ENCODE measurements around the gene SRRD. TPM values are rescaled to one million over a fixed set of nuclear protein-coding genes. Genes with fewer than 3 reads are reported as not detected.

Gene SRRD
- total RNA-seq, 4 donors from 2014 or later: 12.7 to 20.5 (median 15.2) TPM

DNA sequence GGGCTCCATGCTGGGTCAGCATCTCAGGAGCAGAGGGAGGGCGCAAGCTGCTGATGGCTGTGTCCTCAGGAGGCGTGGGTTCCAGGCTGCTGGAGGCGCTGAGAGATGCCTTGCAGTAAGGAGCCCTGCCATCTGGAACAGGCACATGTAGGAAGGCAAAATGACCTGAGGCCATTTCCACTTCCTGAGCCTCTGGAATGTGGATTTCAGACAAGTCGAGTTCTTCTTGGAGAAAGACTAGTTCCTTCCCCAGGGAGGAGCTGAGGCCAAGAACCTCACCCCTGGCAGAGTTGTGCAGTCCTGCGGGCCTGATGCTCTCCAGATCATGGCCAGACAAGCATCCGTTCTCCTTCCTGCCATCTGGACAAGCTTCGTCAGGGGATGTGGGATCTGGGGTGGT, 19.4 kb upstream of the SRRD start:
- H3K4me1 ChIP-seq: peaks cover 0 to 11% (median 3%) of the 10 kb centered on the region in 4 donors
- 63% methylated on average over 7 of the region's 7 CpGs for WGBS
- TF ChIP-seq, protein P1, sequence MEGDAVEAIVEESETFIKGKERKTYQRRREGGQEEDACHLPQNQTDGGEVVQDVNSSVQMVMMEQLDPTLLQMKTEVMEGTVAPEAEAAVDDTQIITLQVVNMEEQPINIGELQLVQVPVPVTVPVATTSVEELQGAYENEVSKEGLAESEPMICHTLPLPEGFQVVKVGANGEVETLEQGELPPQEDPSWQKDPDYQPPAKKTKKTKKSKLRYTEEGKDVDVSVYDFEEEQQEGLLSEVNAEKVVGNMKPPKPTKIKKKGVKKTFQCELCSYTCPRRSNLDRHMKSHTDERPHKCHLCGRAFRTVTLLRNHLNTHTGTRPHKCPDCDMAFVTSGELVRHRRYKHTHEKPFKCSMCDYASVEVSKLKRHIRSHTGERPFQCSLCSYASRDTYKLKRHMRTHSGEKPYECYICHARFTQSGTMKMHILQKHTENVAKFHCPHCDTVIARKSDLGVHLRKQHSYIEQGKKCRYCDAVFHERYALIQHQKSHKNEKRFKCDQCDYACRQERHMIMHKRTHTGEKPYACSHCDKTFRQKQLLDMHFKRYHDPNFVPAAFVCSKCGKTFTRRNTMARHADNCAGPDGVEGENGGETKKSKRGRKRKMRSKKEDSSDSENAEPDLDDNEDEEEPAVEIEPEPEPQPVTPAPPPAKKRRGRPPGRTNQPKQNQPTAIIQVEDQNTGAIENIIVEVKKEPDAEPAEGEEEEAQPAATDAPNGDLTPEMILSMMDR (IDR thresholded peaks at IDR 0.05): no peak
- no peak for TF ChIP-seq POLR2AphosphoS5 (IDR thresholded peaks at IDR 0.05)
- no peak for TF ChIP-seq EP300 (IDR thresholded peaks at IDR 0.05)
- TF ChIP-seq POLR2A (IDR thresholded peaks at IDR 0.05; ENCODE audit: low read depth): no peak
- no peaks in the 10 kb centered on the region for H3K9me3 ChIP-seq
- H3K36me3 ChIP-seq: peaks cover 49 to 96% (median 82%) of the 10 kb centered on the region in 4 donors
- intact Hi-C loops (cut with DNase I): loop anchor here (5.0 kb wide), 1 partner anchor 102 kb away; no protein-coding TSS in a partner anchor
- H3K27me3 ChIP-seq: no peaks in the 10 kb centered on the region
- no peak overlapping the region for H3K4me3 ChIP-seq
- H3K27ac ChIP-seq (replicated peaks in 1 of 4): no peak overlapping the region
- no peak for DNase-seq (ENCODE audit: extremely low spot score)

DNA sequence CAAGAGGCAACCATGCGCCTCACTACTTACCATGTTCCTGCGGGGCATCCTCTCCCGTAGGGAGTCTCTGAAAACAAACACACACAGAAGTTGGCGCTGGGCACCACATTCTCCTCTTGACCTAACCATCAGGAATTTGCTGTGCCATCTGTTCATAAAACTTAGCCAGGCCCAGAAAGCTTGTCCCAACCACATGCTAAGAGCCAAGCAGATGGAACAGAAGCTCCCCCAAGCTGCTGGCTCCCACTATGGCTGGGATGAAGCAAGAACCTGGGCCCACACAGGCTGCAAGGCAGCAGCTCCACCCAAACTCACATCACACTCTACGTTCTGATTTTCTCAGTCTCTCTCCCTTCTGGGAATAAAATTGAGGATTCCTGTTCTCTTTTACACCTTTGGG, 17.5 kb upstream of the SRRD start:
- no peak for DNase-seq (ENCODE audit: extremely low spot score)
- TF ChIP-seq, protein P1 (IDR thresholded peaks at IDR 0.05): no peak
- TF ChIP-seq POLR2AphosphoS5 (IDR thresholded peaks at IDR 0.05): no peak
- no peak for TF ChIP-seq EP300 (IDR thresholded peaks at IDR 0.05)
- TF ChIP-seq POLR2A (IDR thresholded peaks at IDR 0.05; ENCODE audit: low read depth): no peak
- H3K4me3 ChIP-seq: no peak overlapping the region
- peaks cover 0 to 11% (median 3%) of the 10 kb centered on the region in 4 donors for H3K4me1 ChIP-seq
- H3K27ac ChIP-seq (replicated peaks in 1 of 4): no peak overlapping the region
- H3K36me3 ChIP-seq: peaks cover 65 to 100% (median 91%) of the 10 kb centered on the region in 4 donors
- no peaks in the 10 kb centered on the region for H3K9me3 ChIP-seq
- no peaks in the 10 kb centered on the region for H3K27me3 ChIP-seq
- whole genome bisulfite sequencing: 85% methylated on average over 5 of the region's 5 CpGs
- intact Hi-C loops (cut with DNase I): no loop called here

DNA sequence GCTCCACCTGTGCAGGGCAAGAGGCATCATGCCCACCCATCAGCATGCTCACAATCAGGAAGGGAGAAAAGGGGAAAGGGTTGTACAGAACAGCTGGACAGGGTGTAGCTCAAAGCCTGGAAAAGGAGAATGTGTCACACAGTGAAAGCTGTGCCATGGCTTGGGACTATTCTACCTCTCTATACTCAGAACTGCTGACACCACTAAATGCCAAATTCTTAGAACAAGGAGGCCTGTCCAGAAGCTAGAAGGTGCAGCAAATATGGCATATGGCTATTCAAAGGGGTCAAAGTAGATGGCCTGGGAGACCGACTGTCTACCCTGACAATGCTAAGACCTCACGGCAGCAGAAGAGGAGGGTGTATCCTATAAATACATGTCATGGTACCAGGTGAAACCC, 12.9 kb upstream of the SRRD start:
- 87% methylated on average over 2 of the region's 2 CpGs for whole genome bisulfite sequencing
- no peak for DNase-seq (ENCODE audit: extremely low spot score)
- TF ChIP-seq POLR2AphosphoS5 (IDR thresholded peaks at IDR 0.05) (no peak), EP300 (IDR thresholded peaks at IDR 0.05) (no peak), POLR2A (IDR thresholded peaks at IDR 0.05; ENCODE audit: low read depth) (no peak)
- TF ChIP-seq, protein P1 (IDR thresholded peaks at IDR 0.05): no peak
- Histone ChIP-seq H3K27me3 (no peaks in the 10 kb centered on the region), H3K4me1 (no peaks in the 10 kb centered on the region), H3K27ac (replicated peaks in 1 of 4) (no peak overlapping the region), H3K36me3 (peaks cover 74 to 97% (median 89%) of the 10 kb centered on the region in 4 donors), H3K4me3 (no peak overlapping the region), H3K9me3 (no peaks in the 10 kb centered on the region)
- intact Hi-C loops (cut with DNase I): no loop called here

DNA sequence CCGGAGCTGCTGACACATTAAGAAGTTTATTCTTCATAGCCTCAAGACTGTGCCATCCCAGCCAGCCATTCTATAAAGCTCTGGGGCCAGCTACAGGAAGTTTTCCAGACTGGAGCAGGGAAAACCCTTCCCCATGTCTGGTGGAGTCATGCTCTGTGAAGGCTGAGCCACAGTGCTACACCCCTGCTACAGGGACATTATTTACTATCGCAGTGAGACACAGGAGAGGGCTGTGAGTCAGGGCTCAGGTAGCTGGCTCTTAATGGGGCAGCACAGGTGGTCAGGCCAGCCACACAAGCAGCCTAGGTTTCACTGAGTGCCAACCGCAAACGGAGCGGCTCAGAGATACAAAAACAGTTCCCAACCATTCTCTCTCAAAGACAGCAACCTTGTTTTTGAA, 12.2 kb upstream of the SRRD start:
- Histone ChIP-seq H3K4me3 (no peak overlapping the region), H3K27me3 (no peaks in the 10 kb centered on the region), H3K4me1 (no peaks in the 10 kb centered on the region), H3K36me3 (peaks cover 77 to 97% (median 90%) of the 10 kb centered on the region in 4 donors), H3K9me3 (no peaks in the 10 kb centered on the region), H3K27ac (replicated peaks in 1 of 4) (no peak overlapping the region)
- TF ChIP-seq POLR2A (IDR thresholded peaks at IDR 0.05; ENCODE audit: low read depth) (no peak), EP300 (IDR thresholded peaks at IDR 0.05) (no peak), POLR2AphosphoS5 (IDR thresholded peaks at IDR 0.05) (no peak)
- TF ChIP-seq, protein P1 (IDR thresholded peaks at IDR 0.05): no peak
- DNase-seq (ENCODE audit: extremely low spot score): no peak
- intact Hi-C loops (cut with DNase I): no loop called here
- WGBS: 90% methylated on average over 5 of the region's 5 CpGs

GRCh38 chr22:26474682-26475081, 9.0 kb upstream of the SRRD start:
- H3K4me1 ChIP-seq: peaks cover 6 to 11% (median 7%) of the 10 kb centered on the region in 4 donors
- intact Hi-C loops (cut with DNase I): no loop called here
- H3K27me3 ChIP-seq: no peaks in the 10 kb centered on the region
- peaks cover 63 to 85% (median 76%) of the 10 kb centered on the region in 4 donors for H3K36me3 ChIP-seq
- H3K4me3 ChIP-seq: no peak overlapping the region
- no peak for DNase-seq (ENCODE audit: extremely low spot score)
- H3K9me3 ChIP-seq: no peaks in the 10 kb centered on the region
- no peak overlapping the region for H3K27ac ChIP-seq (replicated peaks in 1 of 4)
- TF ChIP-seq EP300 (IDR thresholded peaks at IDR 0.05) (no peak), POLR2A (IDR thresholded peaks at IDR 0.05; ENCODE audit: low read depth) (no peak), POLR2AphosphoS5 (IDR thresholded peaks at IDR 0.05) (no peak)
